Right renal pelvis (tissue), 4 donors: ENCODE results near the gene C1orf210. TPM values are rescaled to one million over a fixed set of nuclear protein-coding genes. Genes with fewer than 3 reads are reported as not detected.

ENCODE experiments used
- polyA plus RNA-seq, 4 donors: library from polyadenylated mRNA; unstranded; fragments of 120-200 nt; gene quantifications; one replicate each; pipeline ENCODE4 v1.2.1, GENCODE V29; 2013; ENCODE audit not compliant: insufficient read length in 4 of 4

C1orf210 gene
- polyA plus RNA-seq, 4 donors, result 26.2 to 30.6 (median 28.8) TPM

Other genes starting within 250 kb of the C1orf210 start
- 10 to 100 TPM; 72.7 to 79.2 (median 74.3) TPM for gene EBNA1BP2, start 113.3 kb downstream of the C1orf210 start, polyA plus RNA-seq
- 1 to 10 TPM; 2.9 to 4.1 (median 3.6) TPM for gene CFAP57, start 113.3 kb downstream of the C1orf210 start, polyA plus RNA-seq
- gene TMEM125, start 15.6 kb downstream of the C1orf210 start, polyA plus RNA-seq, result 10 to 100 TPM; 13.4 to 17.1 (median 15.7) TPM
- 10 to 100 TPM; 48.1 to 59.1 (median 54.7) TPM for gene TIE1, start 15.4 kb upstream of the C1orf210 start, polyA plus RNA-seq
- gene MPL, start 52.2 kb upstream of the C1orf210 start, polyA plus RNA-seq, result under 1 TPM; 0.11 to 0.84 (median 0.50) TPM
- gene CDC20, start 73.4 kb upstream of the C1orf210 start, polyA plus RNA-seq, result 10 to 100 TPM; 35.9 to 42.6 (median 38.4) TPM
- 10 to 100 TPM; 81.0 to 94.4 (median 86.9) TPM for gene ELOVL1, start 82.4 kb upstream of the C1orf210 start, polyA plus RNA-seq
- gene MED8, start 104.2 kb upstream of the C1orf210 start, polyA plus RNA-seq, result 10 to 100 TPM; 39.3 to 43.1 (median 41.2) TPM
- gene SZT2, start 104.3 kb upstream of the C1orf210 start, polyA plus RNA-seq, result 10 to 100 TPM; 17.8 to 22.7 (median 20.2) TPM
- 10 to 100 TPM; 35.1 to 39.1 (median 37.9) TPM for gene HYI, start 168.3 kb upstream of the C1orf210 start, polyA plus RNA-seq
- 100 to 1,000 TPM; 203 to 222 (median 211) TPM for gene PTPRF, start 245.3 kb upstream of the C1orf210 start, polyA plus RNA-seq